GM21360 (cell line): ENCODE data around the gene CLIC4.
A peak's percentile ranks its signal among the peaks of the same experiment; 100 is the strongest.
"Not testable (repeated sequence)": the region's sequence is repeated elsewhere in the genome, so short reads cannot be mapped to it uniquely, and the experiment has no call there.

Experiments
- ATAC-seq: cut with Tn5 transposase; IDR thresholded peaks from one replicate; pipeline ENCODE4 v1.9.1; 2021; ENCODE audit warnings: mild to moderate bottlenecking, moderate library complexity; ENCODE audit not compliant: unreplicated experiment

The CLIC4 gene

GRCh38 chr1:24717887-24718650 lies 27.2 kb upstream of the CLIC4 start:
- no peak for ATAC-seq

GRCh38 chr1:24720152-24720551 lies 25.1 kb upstream of the CLIC4 start:
- no peak for ATAC-seq

GRCh38 chr1:24721533-24721932 lies 23.7 kb upstream of the CLIC4 start:
- ATAC-seq, result no peak

GRCh38 chr1:24722073-24723035 lies 22.9 kb upstream of the CLIC4 start:
- ATAC-seq, result not testable (repeated sequence)

GRCh38 chr1:24724345-24725208 lies 20.7 kb upstream of the CLIC4 start:
- ATAC-seq, result no peak

GRCh38 chr1:24725209-24725651 lies 20.0 kb upstream of the CLIC4 start:
- ATAC-seq, result no peak

GRCh38 chr1:24726741-24727140 lies 18.5 kb upstream of the CLIC4 start:
- no peak for ATAC-seq

GRCh38 chr1:24727501-24728216 lies 17.6 kb upstream of the CLIC4 start:
- ATAC-seq, result peak; percentile 84

GRCh38 chr1:24728982-24729381 lies 16.3 kb upstream of the CLIC4 start:
- no peak for ATAC-seq

- no peak for ATAC-seq
Observed at GRCh38 chr1:24732186-24732885, 12.9 kb upstream of the CLIC4 start.

- ATAC-seq, result not testable (repeated sequence)
Observed at GRCh38 chr1:24733342-24733741, 11.9 kb upstream of the CLIC4 start.

GRCh38 chr1:24735156-24735508 lies 10.1 kb upstream of the CLIC4 start:
- no peak for ATAC-seq

- no peak for ATAC-seq
Observed at GRCh38 chr1:24735509-24736375, 9.5 kb upstream of the CLIC4 start.

GRCh38 chr1:24737368-24738117 lies 7.7 kb upstream of the CLIC4 start:
- ATAC-seq, result no peak

- no peak for ATAC-seq
Observed at GRCh38 chr1:24739241-24739640, 6.0 kb upstream of the CLIC4 start.

GRCh38 chr1:24742090-24742938 lies 2.9 kb upstream of the CLIC4 start:
- ATAC-seq, result no peak
